IMR-90 (cell line): ENCODE data around the gene SMC6.

ENCODE experiments used
- CHD1 ChIP-seq: IDR thresholded peaks from 2 replicates; pipeline ENCODE4 v1.6.1; 2012; ENCODE audit warnings: low read depth, low read length, improper control_type of control experiment
- CTCF ChIP-seq: conservative IDR thresholded peaks from 2 replicates; pipeline ENCODE4 v1.5.1; 2012; ENCODE audit warnings: mild to moderate bottlenecking, low read depth, low read length, improper control_type of control experiment
- MAZ ChIP-seq: IDR thresholded peaks from 2 replicates; pipeline ENCODE4 v1.6.1; 2012; ENCODE audit warnings: low read depth, mild to moderate bottlenecking, low read length, improper control_type of control experiment, moderate library complexity, borderline replicate concordance
- POLR2A ChIP-seq: IDR thresholded peaks from 2 replicates; pipeline ENCODE4 v1.6.1; 2012; ENCODE audit warnings: mild to moderate bottlenecking, low read depth, low read length
- RCOR1 ChIP-seq: IDR thresholded peaks from 2 replicates; pipeline ENCODE4 v1.6.1; 2012; ENCODE audit warnings: mild to moderate bottlenecking, low read length, improper control_type of control experiment; ENCODE audit not compliant: insufficient replicate concordance
- RFX5 ChIP-seq: IDR thresholded peaks from 2 replicates; pipeline ENCODE4 v1.8.0; 2012; ENCODE audit warnings: low read depth, mild to moderate bottlenecking, low read length, moderate library complexity
- USF2 ChIP-seq: fragments of 150-350 bp; IDR thresholded peaks from 2 replicates; pipeline ENCODE4 v1.6.1; 2017; ENCODE audit warnings: mild to moderate bottlenecking, antibody characterized with exemption, low read length, low read depth

GRCh38 chr2:17652681-17653394, 100.8 kb downstream of the SMC6 start:
- TF ChIP-seq MAZ (no peak), CTCF (no peak), POLR2A (no peak), CHD1 (no peak), RFX5 (no peak), RCOR1 (no peak), USF2 (no peak)
